Activated naive CD4-positive, alpha-beta T cell treated with anti-CD3 and anti-CD28 coated beads, Interleukin-2, amount 50 U/mL, for 72 hours (primary cell): Measurements from ENCODE around the gene ABLIM1. TPM values are rescaled to one million over a fixed set of nuclear protein-coding genes. Genes with fewer than 3 reads are reported as not detected.
"Not testable (repeated sequence)": the region's sequence is repeated elsewhere in the genome, so short reads cannot be mapped to it uniquely, and the experiment has no call there.

Source experiments
- ATAC-seq, 2 donors: fragments of 150-1000 bp; cut with Tn5 transposase; 2 replicates each; pipeline ENCODE4 v1.10.0; 2021; ENCODE audit warnings: mild to moderate bottlenecking in 2 of 2, moderate library complexity in 2 of 2
- DNase-seq, 2 donors: peaks; one replicate each; pipeline ENCODE4 v3.0.0; 2021 to 2022; ENCODE audit warnings: low spot score in 2 of 2
- H3K27ac Mint-ChIP-seq, 2 donors: one replicate each; pipeline ENCODE4 v1.8.0; 2022; ENCODE audit warnings: mild to moderate bottlenecking in 2 of 2, mixed read lengths in 2 of 2
- H3K36me3 Mint-ChIP-seq, 2 donors: one replicate each; pipeline ENCODE4 v1.8.0; 2022; ENCODE audit warnings: mixed read lengths in 2 of 2
- H3K9me3 Mint-ChIP-seq, 2 donors: one replicate each; pipeline ENCODE4 v1.8.0; 2022; ENCODE audit warnings: mixed read lengths in 2 of 2
- total RNA-seq, 2 donors: library from RNA; stranded (reverse); gene quantifications; one replicate each; pipeline ENCODE4 v1.2.3, GENCODE V29; 2022

The ABLIM1 gene
- total RNA-seq: 100 to 1,000 TPM; 155 to 190 TPM

- H3K27ac Mint-ChIP-seq: no peak within 1 kb of the TSS
- no peaks in the 10 kb centered on the region for H3K36me3 Mint-ChIP-seq
- ATAC-seq (no peak), DNase-seq (no peak)
- H3K9me3 Mint-ChIP-seq: no peaks in the 10 kb centered on the region
These were observed at the start of gene ABLIM1 for GRCh38 chr10:114658175-114658574. Gene ABLIM1 (minus strand): TSS chr10:114658275. CDS start chr10:114658200, 75 bp downstream.

- H3K36me3 Mint-ChIP-seq: no peaks in the 10 kb centered on the region
- H3K9me3 Mint-ChIP-seq: no peaks in the 10 kb centered on the region
- no peak for DNase-seq
- ATAC-seq: peak in 1 of 2 donors; percentile 13
- H3K27ac Mint-ChIP-seq: no peak overlapping the region
These were observed 48.5 kb upstream of the ABLIM1 start for GRCh38 chr10:114706458-114707055.

- ATAC-seq: no peak
- no peaks in the 10 kb centered on the region for H3K9me3 Mint-ChIP-seq
- H3K36me3 Mint-ChIP-seq: no peaks in the 10 kb centered on the region
- DNase-seq: no peak
- no peak overlapping the region for H3K27ac Mint-ChIP-seq
These were observed 46.6 kb upstream of the ABLIM1 start for GRCh38 chr10:114704679-114705078.

- H3K36me3 Mint-ChIP-seq: no peaks in the 10 kb centered on the region
- ATAC-seq (peak in 1 of 2 donors; percentile 53), DNase-seq (peak in 1 of 2 donors; percentile 17)
- H3K9me3 Mint-ChIP-seq: no peaks in the 10 kb centered on the region
- no peak overlapping the region for H3K27ac Mint-ChIP-seq
These were observed 45.5 kb upstream of the ABLIM1 start for GRCh38 chr10:114703377-114704107.

- no peak for ATAC-seq
- DNase-seq: no peak
- no peaks in the 10 kb centered on the region for H3K9me3 Mint-ChIP-seq
- no peak overlapping the region for H3K27ac Mint-ChIP-seq
- no peaks in the 10 kb centered on the region for H3K36me3 Mint-ChIP-seq
These were observed 40.4 kb upstream of the ABLIM1 start for GRCh38 chr10:114698271-114699061.

GRCh38 chr10:114697061-114697598 lies 39.1 kb upstream of the ABLIM1 start:
- no peak for ATAC-seq
- Mint-ChIP-seq H3K27ac (no peak overlapping the region), H3K9me3 (no peaks in the 10 kb centered on the region), H3K36me3 (no peaks in the 10 kb centered on the region)
- DNase-seq: no peak

- not testable (repeated sequence) for DNase-seq, H3K27ac Mint-ChIP-seq, H3K36me3 Mint-ChIP-seq, H3K9me3 Mint-ChIP-seq, ATAC-seq
These were observed 38.2 kb upstream of the ABLIM1 start for GRCh38 chr10:114696301-114696700.

- ATAC-seq (no peak), DNase-seq (peak in 1 of 2 donors; percentile 21)
- Mint-ChIP-seq H3K36me3 (no peaks in the 10 kb centered on the region), H3K9me3 (no peaks in the 10 kb centered on the region), H3K27ac (no peak overlapping the region)
These were observed 36.7 kb upstream of the ABLIM1 start for GRCh38 chr10:114694752-114695151.

- H3K9me3 Mint-ChIP-seq: no peaks in the 10 kb centered on the region
- no peaks in the 10 kb centered on the region for H3K36me3 Mint-ChIP-seq
- H3K27ac Mint-ChIP-seq: no peak overlapping the region
- DNase-seq: no peak
- ATAC-seq: peak; percentile 28 to 59
These were observed 36.0 kb upstream of the ABLIM1 start for GRCh38 chr10:114694062-114694461.

GRCh38 chr10:114691442-114691941 lies 33.4 kb upstream of the ABLIM1 start:
- Mint-ChIP-seq H3K36me3 (no peaks in the 10 kb centered on the region), H3K27ac (no peak overlapping the region), H3K9me3 (no peaks in the 10 kb centered on the region)
- DNase-seq: no peak
- no peak for ATAC-seq

GRCh38 chr10:114688786-114689185 lies 30.7 kb upstream of the ABLIM1 start:
- Mint-ChIP-seq H3K36me3 (no peaks in the 10 kb centered on the region), H3K27ac (no peak overlapping the region), H3K9me3 (no peaks in the 10 kb centered on the region)
- no peak for DNase-seq
- no peak for ATAC-seq

- H3K36me3 Mint-ChIP-seq: no peaks in the 10 kb centered on the region
- H3K9me3 Mint-ChIP-seq: no peaks in the 10 kb centered on the region
- no peak overlapping the region for H3K27ac Mint-ChIP-seq
- ATAC-seq (no peak), DNase-seq (no peak)
These were observed 29.4 kb upstream of the ABLIM1 start for GRCh38 chr10:114687459-114687858.

- H3K9me3 Mint-ChIP-seq: no peaks in the 10 kb centered on the region
- DNase-seq (no peak), ATAC-seq (no peak)
- no peaks in the 10 kb centered on the region for H3K36me3 Mint-ChIP-seq
- no peak overlapping the region for H3K27ac Mint-ChIP-seq
These were observed 27.9 kb upstream of the ABLIM1 start for GRCh38 chr10:114686013-114686412.

GRCh38 chr10:114685456-114685855 lies 27.4 kb upstream of the ABLIM1 start:
- ATAC-seq: no peak
- no peaks in the 10 kb centered on the region for H3K9me3 Mint-ChIP-seq
- no peak for DNase-seq
- no peak overlapping the region for H3K27ac Mint-ChIP-seq
- no peaks in the 10 kb centered on the region for H3K36me3 Mint-ChIP-seq

GRCh38 chr10:114684822-114685209 lies 26.7 kb upstream of the ABLIM1 start:
- H3K9me3 Mint-ChIP-seq: no peaks in the 10 kb centered on the region
- ATAC-seq: no peak

GRCh38 chr10:114684084-114684821 lies 26.2 kb upstream of the ABLIM1 start:
- H3K36me3 Mint-ChIP-seq: no peaks in the 10 kb centered on the region
- DNase-seq (no peak), ATAC-seq (no peak)
- no peak overlapping the region for H3K27ac Mint-ChIP-seq
- H3K9me3 Mint-ChIP-seq: no peaks in the 10 kb centered on the region

More at GRCh38 chr10:114684822-114685209, 26.7 kb upstream of the ABLIM1 start:
- no peaks in the 10 kb centered on the region for H3K36me3 Mint-ChIP-seq
- DNase-seq: no peak
- H3K27ac Mint-ChIP-seq: no peak overlapping the region
